Esophagus (tissue), 2 donors: ENCODE measurements around the gene NAA30. TPM values are rescaled to one million over a fixed set of nuclear protein-coding genes. Genes with fewer than 3 reads are reported as not detected.
A peak's percentile ranks its signal among the peaks of the same experiment; 100 is the strongest.

ENCODE experiments used
- H3K27ac ChIP-seq, 2 donors: one replicate each; pipeline ENCODE4 v1.5.1; 2013; ENCODE audit warnings: low read depth in 2 of 2, mild to moderate bottlenecking in 2 of 2, inconsistent platforms in 1 of 2, low read length in 1 of 2, moderate library complexity in 1 of 2
- H3K27me3 ChIP-seq, 2 donors: one replicate each; pipeline ENCODE4 v1.6.1; 2013; ENCODE audit warnings: low read length in 2 of 2, control low read depth in 1 of 2, mild to moderate bottlenecking in 1 of 2; ENCODE audit not compliant: insufficient read depth in 2 of 2, control insufficient read depth in 1 of 2
- H3K36me3 ChIP-seq, 2 donors: one replicate each; pipeline ENCODE4 v1.6.1; 2013; ENCODE audit warnings: low read length in 1 of 2; ENCODE audit not compliant: control insufficient read depth in 2 of 2, insufficient read depth in 2 of 2
- H3K4me1 ChIP-seq, 2 donors: one replicate each; pipeline ENCODE4 v1.6.1; 2013; ENCODE audit warnings: low read length in 1 of 2; ENCODE audit not compliant: control insufficient read depth in 2 of 2, insufficient read depth in 2 of 2
- H3K4me3 ChIP-seq, 2 donors: one replicate each; pipeline ENCODE4 v1.5.1; 2013; ENCODE audit warnings: low read length in 2 of 2, mild to moderate bottlenecking in 2 of 2, low read depth in 1 of 2, moderate library complexity in 1 of 2
- H3K9me3 ChIP-seq, 2 donors: one replicate each; pipeline ENCODE4 v1.6.1; 2013; ENCODE audit warnings: mild to moderate bottlenecking in 2 of 2, low read depth in 1 of 2, low read length in 1 of 2, moderate library complexity in 1 of 2; ENCODE audit not compliant: control insufficient read depth in 2 of 2, insufficient read depth in 1 of 2
- WGBS, 2 donors: extraction: QIAGEN DNeasy Blood & Tissue Kit; methylation state at CpG; one replicate each; pipeline ENCODE4 v1.1.7; 2013; 5-methylcytosine and 5-hydroxymethylcytosine counted together
- polyA plus RNA-seq, 2 donors: library from polyadenylated mRNA; stranded (reverse); fragments of 200-250 nt; gene quantifications; one replicate each; pipeline ENCODE4 v1.2.3, GENCODE V29; 2013
- donor health status: healthy with polysubstance abuse.
- donor health status: Bipolar disorder and iron deficiency.

The NAA30 gene
- polyA plus RNA-seq, 2 donors = 2.4 to 4.5 TPM

DNA sequence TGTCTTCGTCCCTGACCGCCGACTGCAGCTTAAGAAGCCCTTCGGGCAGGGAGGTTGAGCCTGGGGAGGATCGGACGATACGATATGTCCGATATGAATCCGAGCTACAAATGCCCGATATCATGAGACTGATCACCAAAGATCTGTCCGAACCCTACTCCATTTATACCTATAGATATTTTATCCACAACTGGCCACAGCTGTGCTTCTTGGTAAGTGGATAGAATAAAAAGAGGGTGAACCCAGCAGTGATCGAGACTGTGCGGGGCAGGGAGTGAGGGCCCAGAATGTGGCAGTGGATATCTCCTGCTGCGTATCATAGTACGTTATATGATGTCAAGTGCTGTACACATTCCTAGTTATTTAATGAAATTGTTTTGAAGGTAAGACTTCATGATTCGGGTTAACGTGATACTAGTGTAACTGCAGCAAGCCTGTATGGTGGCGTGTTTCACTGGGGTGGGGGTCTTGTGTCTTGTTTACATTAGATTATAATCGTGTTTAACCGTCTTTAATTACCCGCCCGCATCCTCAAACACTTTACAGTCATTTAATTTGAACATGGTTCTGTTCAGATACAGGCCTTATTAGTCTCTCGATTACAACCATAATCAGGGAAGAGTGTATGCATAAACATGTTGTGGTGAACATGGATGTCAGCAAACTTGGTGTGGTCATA is 1.3 kb downstream of the NAA30 start:
- Histone ChIP-seq H3K4me3 (peak overlapping the region; percentile 85 to 99), H3K9me3 (no peaks in the 10 kb centered on the region), H3K27ac (peak overlapping the region; percentile 75 to 92), H3K4me1 (peaks cover 2 to 3% of the 10 kb centered on the region in 2 donors), H3K27me3 (no peaks in the 10 kb centered on the region), H3K36me3 (no peaks in the 10 kb centered on the region)
- 14 to 15% methylated on average over 23 of the region's 23 CpGs for WGBS, 2 donors

- Histone ChIP-seq H3K27ac (no peak overlapping the region), H3K36me3 (no peaks in the 10 kb centered on the region), H3K4me1 (peaks cover 2 to 3% of the 10 kb centered on the region in 2 donors), H3K27me3 (no peaks in the 10 kb centered on the region), H3K9me3 (no peaks in the 10 kb centered on the region), H3K4me3 (no peak overlapping the region)
These were observed 2.4 kb downstream of the NAA30 start for GRCh38 chr14:57392830-57393229.

GRCh38 chr14:57400556-57401494 is 10.4 kb downstream of the NAA30 start:
- H3K9me3 ChIP-seq = no peaks in the 10 kb centered on the region
- H3K4me1 ChIP-seq = no peaks in the 10 kb centered on the region
- H3K36me3 ChIP-seq = peaks cover 0 to 2% of the 10 kb centered on the region in 2 donors
- WGBS, 2 donors = 83 to 87% methylated on average over 4 of the region's 4 CpGs
- no peaks in the 10 kb centered on the region for H3K27me3 ChIP-seq
- no peak overlapping the region for H3K4me3 ChIP-seq
- no peak overlapping the region for H3K27ac ChIP-seq

DNA sequence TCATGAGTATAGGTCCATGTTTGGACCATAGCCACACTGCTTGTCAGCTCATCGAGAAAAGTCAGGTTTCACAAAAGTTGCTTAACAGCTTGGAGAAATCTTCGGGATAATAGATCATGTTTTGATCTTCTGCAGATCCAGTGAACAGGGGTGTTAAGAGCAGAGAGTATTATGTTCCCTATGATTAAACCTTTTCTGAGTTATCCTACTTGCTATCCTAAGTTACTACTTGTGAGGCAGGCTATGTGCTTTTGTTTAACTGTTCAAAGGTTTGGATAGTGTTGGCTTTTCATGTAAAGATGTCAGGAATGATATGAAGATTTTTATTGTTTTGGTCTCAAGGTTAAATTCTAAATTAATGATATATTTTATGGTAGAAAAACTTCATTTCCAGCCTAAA is 11.1 kb downstream of the NAA30 start:
- 46 to 55% methylated on average over 2 of the region's 2 CpGs for WGBS, 2 donors
- no peaks in the 10 kb centered on the region for H3K27me3 ChIP-seq
- peaks cover 0 to 2% of the 10 kb centered on the region in 2 donors for H3K36me3 ChIP-seq
- no peak overlapping the region for H3K27ac ChIP-seq
- no peak overlapping the region for H3K4me3 ChIP-seq
- H3K4me1 ChIP-seq = no peaks in the 10 kb centered on the region
- no peaks in the 10 kb centered on the region for H3K9me3 ChIP-seq

GRCh38 chr14:57402173-57402852 is 11.9 kb downstream of the NAA30 start:
- Histone ChIP-seq H3K4me3 (no peak overlapping the region), H3K36me3 (peaks cover 0 to 2% of the 10 kb centered on the region in 2 donors)
- 25 to 41% methylated on average over 1 of the region's 1 CpG for WGBS, 2 donors

GRCh38 chr14:57403521-57403864 is 13.1 kb downstream of the NAA30 start:
- Histone ChIP-seq H3K27ac (no peak overlapping the region), H3K4me3 (no peak overlapping the region), H3K9me3 (no peaks in the 10 kb centered on the region), H3K27me3 (no peaks in the 10 kb centered on the region), H3K36me3 (peaks cover 0 to 2% of the 10 kb centered on the region in 2 donors), H3K4me1 (no peaks in the 10 kb centered on the region)
- 88 to 89% methylated on average over 1 of the region's 1 CpG for WGBS, 2 donors

More at GRCh38 chr14:57402173-57402852, 11.9 kb downstream of the NAA30 start:
- no peaks in the 10 kb centered on the region for H3K27me3 ChIP-seq
- H3K4me1 ChIP-seq = no peaks in the 10 kb centered on the region
- H3K27ac ChIP-seq = no peak overlapping the region
- no peaks in the 10 kb centered on the region for H3K9me3 ChIP-seq

- no peaks in the 10 kb centered on the region for H3K9me3 ChIP-seq
- no peak overlapping the region for H3K4me3 ChIP-seq
- H3K27ac ChIP-seq = no peak overlapping the region
- H3K4me1 ChIP-seq = no peaks in the 10 kb centered on the region
- H3K27me3 ChIP-seq = no peaks in the 10 kb centered on the region
- no peaks in the 10 kb centered on the region for H3K36me3 ChIP-seq
- 88 to 89% methylated on average over 2 of the region's 2 CpGs for WGBS, 2 donors
These were observed 15.2 kb downstream of the NAA30 start for GRCh38 chr14:57405562-57405961.

DNA sequence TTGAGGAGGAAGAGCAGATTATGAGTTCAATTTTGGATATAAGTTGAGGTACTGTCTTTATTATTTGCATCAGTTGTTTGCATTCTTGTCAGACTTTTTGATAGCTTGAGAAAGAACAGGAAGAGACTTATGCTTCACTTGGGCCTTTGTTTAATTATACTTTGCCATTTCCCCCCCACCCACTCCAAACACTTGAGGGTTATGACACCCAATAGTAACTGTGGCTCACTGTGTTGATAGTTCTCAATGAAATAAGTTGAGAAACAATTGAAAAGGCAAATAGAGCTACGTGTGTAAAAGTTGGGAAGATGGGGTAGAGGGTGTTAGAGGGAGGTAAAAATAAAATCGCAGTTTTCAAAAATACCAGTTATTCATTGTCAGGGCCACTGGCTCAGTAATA is 17.7 kb downstream of the NAA30 start:
- no peaks in the 10 kb centered on the region for H3K4me1 ChIP-seq
- no peaks in the 10 kb centered on the region for H3K27me3 ChIP-seq
- no peak overlapping the region for H3K27ac ChIP-seq
- H3K9me3 ChIP-seq = no peaks in the 10 kb centered on the region
- WGBS, 2 donors = 85 to 92% methylated on average over 2 of the region's 2 CpGs
- H3K4me3 ChIP-seq = no peak overlapping the region
- no peaks in the 10 kb centered on the region for H3K36me3 ChIP-seq

GRCh38 chr14:57408634-57409033 is 18.2 kb downstream of the NAA30 start:
- Histone ChIP-seq H3K27ac (no peak overlapping the region), H3K36me3 (no peaks in the 10 kb centered on the region), H3K27me3 (no peaks in the 10 kb centered on the region), H3K4me1 (no peaks in the 10 kb centered on the region), H3K4me3 (no peak overlapping the region), H3K9me3 (no peaks in the 10 kb centered on the region)
- WGBS, 2 donors = 77 to 79% methylated on average over 1 of the region's 1 CpG
